ENCODE data around the gene ELL2. TPM values are rescaled to one million over a fixed set of nuclear protein-coding genes. Genes with fewer than 3 reads are reported as not detected.
A peak's percentile ranks its signal among the peaks of the same experiment; 100 is the strongest.

Gene ELL2
- total RNA-seq, 1 donor from 2014 or later = 21.6 TPM

- DNase-seq (ENCODE audit: low spot score) = no peak
- Mint-ChIP-seq H3K4me3 (ENCODE audit: unreplicated experiment) (no peak overlapping the region), H3K9me3 (ENCODE audit: unreplicated experiment) (no peaks in the 10 kb centered on the region), H3K27me3 (ENCODE audit: unreplicated experiment) (peaks cover 2% of the 10 kb centered on the region), H3K36me3 (ENCODE audit: low read depth, unreplicated experiment) (no peaks in the 10 kb centered on the region), H3K27ac (ENCODE audit: unreplicated experiment) (no peak overlapping the region), H3K4me1 (ENCODE audit: unreplicated experiment) (peaks cover 19% of the 10 kb centered on the region)
- no peak for TF ChIP-seq CTCF (IDR thresholded peaks at IDR 0.05; ENCODE audit: unreplicated experiment)
These were observed 95.1 kb downstream of the ELL2 start for GRCh38 chr5:95866435-95867040.

- H3K4me1 Mint-ChIP-seq (ENCODE audit: unreplicated experiment) = peaks cover 6% of the 10 kb centered on the region
- no peak for TF ChIP-seq CTCF (IDR thresholded peaks at IDR 0.05; ENCODE audit: unreplicated experiment)
- no peak overlapping the region for H3K4me3 Mint-ChIP-seq (ENCODE audit: unreplicated experiment)
- peak overlapping the region; percentile 46 for H3K27ac Mint-ChIP-seq (ENCODE audit: unreplicated experiment)
- peaks cover 5% of the 10 kb centered on the region for H3K27me3 Mint-ChIP-seq (ENCODE audit: unreplicated experiment)
- DNase-seq (ENCODE audit: low spot score) = no peak
- no peaks in the 10 kb centered on the region for H3K36me3 Mint-ChIP-seq (ENCODE audit: low read depth, unreplicated experiment)
- no peaks in the 10 kb centered on the region for H3K9me3 Mint-ChIP-seq (ENCODE audit: unreplicated experiment)
These were observed 96.6 kb downstream of the ELL2 start for GRCh38 chr5:95864944-95865504.

DNA sequence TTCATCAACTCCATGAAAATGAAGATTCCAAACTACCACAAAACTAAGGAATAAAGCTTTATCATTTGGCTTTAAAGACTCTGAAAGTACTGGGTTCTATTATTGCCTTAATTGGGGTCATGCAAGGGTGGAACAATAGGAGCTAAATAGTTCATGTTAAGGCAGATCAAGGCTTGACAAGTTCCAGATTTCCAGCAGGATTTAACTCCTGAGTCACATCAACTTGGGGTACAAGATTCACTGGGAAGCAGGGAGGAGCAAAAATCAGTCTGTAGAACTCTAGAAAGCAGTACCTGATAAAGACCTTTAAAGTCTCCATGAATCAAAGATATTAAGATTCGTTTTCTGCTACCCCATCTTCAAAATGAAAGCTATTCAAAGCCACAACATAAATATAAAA is 97.2 kb downstream of the ELL2 start:
- Mint-ChIP-seq H3K27ac (ENCODE audit: unreplicated experiment) (no peak overlapping the region), H3K27me3 (ENCODE audit: unreplicated experiment) (peaks cover 6% of the 10 kb centered on the region), H3K4me1 (ENCODE audit: unreplicated experiment) (peaks cover 7% of the 10 kb centered on the region), H3K36me3 (ENCODE audit: low read depth, unreplicated experiment) (no peaks in the 10 kb centered on the region), H3K4me3 (ENCODE audit: unreplicated experiment) (no peak overlapping the region), H3K9me3 (ENCODE audit: unreplicated experiment) (no peaks in the 10 kb centered on the region)
- DNase-seq (ENCODE audit: low spot score) = no peak
- TF ChIP-seq CTCF (IDR thresholded peaks at IDR 0.05; ENCODE audit: unreplicated experiment) = no peak

- Mint-ChIP-seq H3K9me3 (ENCODE audit: unreplicated experiment) (no peaks in the 10 kb centered on the region), H3K36me3 (ENCODE audit: low read depth, unreplicated experiment) (no peaks in the 10 kb centered on the region), H3K27me3 (ENCODE audit: unreplicated experiment) (peaks cover 6% of the 10 kb centered on the region), H3K4me3 (ENCODE audit: unreplicated experiment) (no peak overlapping the region), H3K27ac (ENCODE audit: unreplicated experiment) (no peak overlapping the region), H3K4me1 (ENCODE audit: unreplicated experiment) (peaks cover 12% of the 10 kb centered on the region)
- DNase-seq (ENCODE audit: low spot score) = no peak
- no peak for TF ChIP-seq CTCF (IDR thresholded peaks at IDR 0.05; ENCODE audit: unreplicated experiment)
These were observed 98.3 kb downstream of the ELL2 start for GRCh38 chr5:95863383-95863757.

DNA sequence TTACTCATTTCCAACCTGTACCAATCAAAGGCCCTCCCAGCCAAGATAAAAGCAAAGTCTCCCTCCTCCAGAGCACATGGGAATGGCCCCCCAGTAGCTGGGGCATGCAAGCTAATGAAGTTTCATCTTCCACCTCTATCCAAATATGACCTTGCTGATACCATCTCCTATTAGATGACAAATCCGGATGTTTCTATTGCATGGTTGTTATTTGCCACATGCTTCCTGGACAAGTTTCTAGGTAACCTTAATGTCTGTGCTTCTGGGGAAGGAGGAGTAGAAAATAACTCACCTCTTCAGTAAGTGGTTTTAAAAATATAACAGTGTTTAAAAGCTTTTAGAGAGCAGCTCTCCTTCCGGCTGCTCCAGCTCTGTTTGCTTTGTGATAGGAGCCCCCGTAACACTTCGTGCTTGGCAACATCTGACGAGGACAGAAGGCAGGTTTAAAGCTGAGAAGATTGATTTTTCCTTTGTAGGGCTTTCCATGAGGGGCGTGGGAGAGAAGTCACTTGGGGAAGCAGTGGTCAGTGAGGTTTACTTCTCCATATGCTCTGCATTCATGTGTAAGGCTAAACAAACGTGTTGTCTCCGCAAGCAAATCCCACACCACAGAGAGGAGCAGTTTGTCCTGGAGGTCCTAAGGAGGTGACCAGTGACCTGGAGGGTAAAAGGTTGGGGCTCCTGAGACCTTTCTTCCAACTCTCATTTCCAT is 98.8 kb downstream of the ELL2 start:
- H3K36me3 Mint-ChIP-seq (ENCODE audit: low read depth, unreplicated experiment) = no peaks in the 10 kb centered on the region
- H3K4me3 Mint-ChIP-seq (ENCODE audit: unreplicated experiment) = no peak overlapping the region
- H3K27ac Mint-ChIP-seq (ENCODE audit: unreplicated experiment) = no peak overlapping the region
- H3K27me3 Mint-ChIP-seq (ENCODE audit: unreplicated experiment) = peaks cover 6% of the 10 kb centered on the region
- no peak for TF ChIP-seq CTCF (IDR thresholded peaks at IDR 0.05; ENCODE audit: unreplicated experiment)
- no peak for DNase-seq (ENCODE audit: low spot score)
- H3K4me1 Mint-ChIP-seq (ENCODE audit: unreplicated experiment) = peaks cover 17% of the 10 kb centered on the region
- no peaks in the 10 kb centered on the region for H3K9me3 Mint-ChIP-seq (ENCODE audit: unreplicated experiment)

All from endothelial cell (in vitro differentiated cells).